NB4 (cell line): ENCODE measurements around the gene HOXB2.

Experiments
- DNase-seq: peaks from one replicate; pipeline ENCODE4 v3.0.0; 2010; ENCODE audit warnings: low read depth
- H3K4me3 ChIP-seq: one replicate; pipeline ENCODE4 v1.5.1; 2011; ENCODE audit warnings: mild to moderate bottlenecking, low read depth, low read length, moderate library complexity
- CTCF ChIP-seq: IDR thresholded peaks from one replicate; pipeline ENCODE4 v1.5.1; 2012; ENCODE audit warnings: low read depth, low read length
- MAX ChIP-seq: IDR thresholded peaks from 2 replicates; pipeline ENCODE4 v1.6.1; 2011; ENCODE audit warnings: low read depth, low read length
- MYC ChIP-seq: IDR thresholded peaks from 2 replicates; pipeline ENCODE4 v1.6.1; 2011; ENCODE audit warnings: low read depth, low read length
- POLR2A ChIP-seq: IDR thresholded peaks from 2 replicates; pipeline ENCODE4 v1.6.1; 2011; ENCODE audit warnings: mild to moderate bottlenecking; ENCODE audit not compliant: insufficient read length; ENCODE audit errors: extremely low read depth

HOXB2 gene

GRCh38 chr17:48559122-48559839 lies 14.4 kb upstream of the HOXB2 start:
- no peak for TF ChIP-seq MYC
- TF ChIP-seq POLR2A = no peak
- TF ChIP-seq MAX = no peak
- TF ChIP-seq CTCF = no peak
- DNase-seq = no peak
- no peak overlapping the region for H3K4me3 ChIP-seq

GRCh38 chr17:48558831-48559121 lies 13.9 kb upstream of the HOXB2 start:
- TF ChIP-seq POLR2A (no peak), MYC (no peak), MAX (no peak), CTCF (no peak)
- H3K4me3 ChIP-seq = no peak overlapping the region
- DNase-seq = no peak

GRCh38 chr17:48558057-48558830 lies 13.3 kb upstream of the HOXB2 start:
- no peak for DNase-seq

GRCh38 chr17:48556576-48557401 lies 11.9 kb upstream of the HOXB2 start:
- H3K4me3 ChIP-seq = no peak overlapping the region
- TF ChIP-seq CTCF (no peak), MAX (no peak), MYC (no peak), POLR2A (no peak)
- no peak for DNase-seq

More at GRCh38 chr17:48558057-48558830, 13.3 kb upstream of the HOXB2 start:
- no peak for TF ChIP-seq MYC
- no peak for TF ChIP-seq CTCF
- TF ChIP-seq MAX = no peak
- TF ChIP-seq POLR2A = no peak
- no peak overlapping the region for H3K4me3 ChIP-seq

- no peak for TF ChIP-seq POLR2A
- TF ChIP-seq CTCF = no peak
- TF ChIP-seq MYC = no peak
- TF ChIP-seq MAX = no peak
- no peak overlapping the region for H3K4me3 ChIP-seq
- no peak for DNase-seq
Measured at GRCh38 chr17:48556229-48556575, 11.3 kb upstream of the HOXB2 start.
